ENCODE data around the gene USP48.

DNA sequence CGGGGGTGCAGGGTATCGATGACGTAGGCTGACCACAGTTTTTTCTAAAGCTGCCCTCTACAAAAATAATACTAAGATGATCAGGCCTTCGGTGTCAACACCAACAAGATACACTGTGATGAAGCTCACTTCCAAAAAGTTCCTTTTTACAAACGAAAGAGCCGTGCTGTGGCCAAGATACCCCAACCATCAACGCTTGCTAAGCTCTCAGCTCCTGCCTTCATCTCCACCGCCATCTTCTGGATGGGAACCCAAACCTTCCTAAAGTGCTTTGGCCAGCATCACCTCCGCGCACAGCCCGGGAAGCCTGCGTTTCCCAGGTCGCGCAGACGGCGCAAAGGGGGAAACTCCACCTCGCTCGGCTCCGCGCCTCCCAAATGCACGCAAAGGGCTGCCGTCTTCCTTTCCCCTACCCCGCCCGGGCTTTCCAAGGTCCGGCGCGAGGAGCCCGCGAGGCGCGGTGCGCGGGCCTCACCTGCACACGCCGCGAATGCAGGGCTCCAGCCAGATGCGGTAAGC is 541 bp downstream of the USP48 start:
- TF ChIP-seq YY1 (IDR thresholded peaks at IDR 0.05; ENCODE audit: insufficient read depth, insufficient read length) (no peak), SUZ12 (IDR thresholded peaks at IDR 0.05; ENCODE audit: extremely low read depth, insufficient read depth, insufficient read length) (no peak)
